Hepatocyte (in vitro differentiated cells): ENCODE data around the gene ZC3H7A. TPM values are rescaled to one million over a fixed set of nuclear protein-coding genes. Genes with fewer than 3 reads are reported as not detected.
"Not testable (repeated sequence)": the region's sequence is repeated elsewhere in the genome, so short reads cannot be mapped to it uniquely, and the experiment has no call there.

ENCODE experiments used
- DNase-seq: peaks from one replicate; pipeline ENCODE4 v3.0.0-alpha.2; 2016; ENCODE audit warnings: low spot score
- H2AFZ ChIP-seq: fragments of 200-600 bp; sonication (generic); 2 replicates; pipeline ENCODE4 v1.6.0; 2016; ENCODE audit warnings: antibody characterized with exemption, mild to moderate bottlenecking
- H3K27ac ChIP-seq: fragments of 200-600 bp; sonication (generic); 2 replicates; pipeline ENCODE4 v1.5.1; 2016; ENCODE audit warnings: mild to moderate bottlenecking
- H3K27me3 ChIP-seq: fragments of 200-600 bp; sonication (generic); 2 replicates; pipeline ENCODE4 v1.6.1; 2016
- H3K36me3 ChIP-seq: fragments of 200-600 bp; sonication (generic); replicated peaks from 2 replicates; pipeline ENCODE4 v1.5.1; 2016; ENCODE audit warnings: low read depth; ENCODE audit not compliant: insufficient read depth
- H3K4me1 ChIP-seq: fragments of 200-600 bp; sonication (generic); 2 replicates; pipeline ENCODE4 v1.5.1; 2016; ENCODE audit warnings: mild to moderate bottlenecking, moderate library complexity; ENCODE audit not compliant: insufficient read depth
- H3K4me2 ChIP-seq: fragments of 200-600 bp; sonication (generic); 2 replicates; pipeline ENCODE4 v1.6.0; 2016
- H3K4me3 ChIP-seq: fragments of 200-600 bp; sonication (generic); 2 replicates; pipeline ENCODE4 v1.5.1; 2016; ENCODE audit warnings: mild to moderate bottlenecking
- H3K79me2 ChIP-seq: fragments of 200-600 bp; sonication (generic); 2 replicates; pipeline ENCODE4 v1.6.0; 2017; ENCODE audit warnings: mild to moderate bottlenecking
- H3K9me2 ChIP-seq: fragments of 200-600 bp; sonication (generic); replicated peaks from 2 replicates; pipeline ENCODE4 v1.6.0; 2017; ENCODE audit warnings: mild to moderate bottlenecking; ENCODE audit not compliant: insufficient read depth
- H3K9me3 ChIP-seq: fragments of 200-600 bp; sonication (generic); 2 replicates; pipeline ENCODE4 v1.5.1; 2016; ENCODE audit warnings: low read depth, mild to moderate bottlenecking
- H4K20me1 ChIP-seq: fragments of 200-600 bp; sonication (generic); 2 replicates; pipeline ENCODE4 v1.6.0; 2016; ENCODE audit warnings: mild to moderate bottlenecking; ENCODE audit not compliant: insufficient read depth, poor library complexity, severe bottlenecking
- EZH2 ChIP-seq: fragments of 200-600 bp; sonication (generic); IDR thresholded peaks from 2 replicates; pipeline ENCODE4 v1.6.1; 2016; ENCODE audit warnings: antibody characterized with exemption, mild to moderate bottlenecking, borderline replicate concordance
- EZH2phosphoT487 ChIP-seq: fragments of 200-600 bp; sonication (generic); IDR thresholded peaks from one replicate; pipeline ENCODE4 v1.6.1; 2018; ENCODE audit warnings: antibody characterized with exemption, mild to moderate bottlenecking, low read depth, moderate library complexity; ENCODE audit not compliant: unreplicated experiment, severe bottlenecking
- WGBS: methylation state at CpG from one replicate; pipeline ENCODE4 v1.1.6; 2016; ENCODE audit warnings: low lambda C conversion rate; ENCODE audit errors: missing lambda C conversion rate; 5-methylcytosine and 5-hydroxymethylcytosine counted together
- polyA plus RNA-seq: library from polyadenylated mRNA; unstranded; fragments of >200 nt; fragmentation: Nextera tagmentation; extraction: Ambion mirVana; gene quantifications from 2 replicates; pipeline ENCODE4 v1.2.1, GENCODE V29; 2016
- total RNA-seq: library from RNA; depleted of rRNA; stranded (reverse); fragments of >200 nt; gene quantifications from 2 replicates; pipeline ENCODE4 v1.2.3, GENCODE V29; 2014
- TF ChIP-seq, protein P1 (sequence below): fragments of 200-600 bp; sonication (generic); IDR thresholded peaks from 2 replicates; pipeline ENCODE4 v1.5.1; 2016; ENCODE audit warnings: antibody characterized with exemption, mild to moderate bottlenecking; ENCODE audit not compliant: poor library complexity

Gene ZC3H7A
- total and polyA plus RNA-seq, 2 experiments from 2014 or later: 34.9 to 40.3 TPM

DNA sequence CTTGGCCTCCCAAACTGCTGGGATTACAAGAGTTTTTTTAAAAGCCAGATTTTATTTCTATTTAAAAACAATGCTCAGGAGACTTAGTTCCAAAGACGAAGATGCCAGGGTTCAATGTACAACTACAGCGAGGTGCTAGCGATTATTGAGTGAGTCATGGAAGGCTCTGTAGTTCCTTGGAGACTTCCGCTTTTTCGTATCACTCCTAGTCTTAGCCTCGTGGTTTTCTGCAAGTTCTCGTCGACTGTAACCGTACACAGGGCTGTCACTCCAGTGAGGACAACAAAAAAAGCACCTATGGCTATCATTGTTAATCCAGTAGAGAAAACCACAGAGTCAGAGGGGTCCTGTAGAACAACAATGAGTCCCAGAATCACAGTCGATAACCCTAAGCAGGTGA is 22.7 kb upstream of the ZC3H7A start:
- Histone ChIP-seq H3K27ac (no peak overlapping the region), H3K27me3 (no peaks in the 10 kb centered on the region), H3K36me3 (no peaks in the 10 kb centered on the region)

DNA sequence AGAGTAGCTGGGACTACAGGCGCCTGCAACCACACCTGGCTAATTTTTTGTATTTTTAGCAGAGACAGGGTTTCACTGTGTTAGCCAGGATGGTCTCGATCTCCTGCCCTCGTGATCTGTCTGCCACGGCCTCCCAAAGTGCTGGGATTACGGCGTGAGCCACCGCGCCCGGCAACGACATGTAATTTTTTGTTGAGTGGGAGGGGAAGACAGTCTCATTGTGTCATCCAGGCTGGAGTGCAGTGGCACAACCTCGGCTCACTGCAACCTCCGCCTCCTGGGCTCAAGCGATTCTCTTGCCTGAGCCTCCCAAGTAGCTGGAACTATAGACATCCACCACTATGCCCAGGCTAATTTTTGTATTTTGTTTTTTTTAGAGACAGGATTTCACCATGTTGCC is 21.9 kb upstream of the ZC3H7A start:
- H3K4me3 ChIP-seq, H3K4me2 ChIP-seq, H3K9me3 ChIP-seq, H4K20me1 ChIP-seq, H3K79me2 ChIP-seq, DNase-seq, H3K9me2 ChIP-seq, H3K27ac ChIP-seq, H2AFZ ChIP-seq, H3K36me3 ChIP-seq, H3K4me1 ChIP-seq, H3K27me3 ChIP-seq: not testable (repeated sequence)
- 96% methylated on average over 12 of the region's 13 CpGs for WGBS

More for the DNA sequence above, 22.7 kb upstream of the ZC3H7A start:
- no peaks in the 10 kb centered on the region for H3K79me2 ChIP-seq
- no peaks in the 10 kb centered on the region for H3K9me3 ChIP-seq
- H3K4me2 ChIP-seq: no peak overlapping the region
- TF ChIP-seq EZH2 (no peak), EZH2phosphoT487 (no peak)
- TF ChIP-seq, protein P1, sequence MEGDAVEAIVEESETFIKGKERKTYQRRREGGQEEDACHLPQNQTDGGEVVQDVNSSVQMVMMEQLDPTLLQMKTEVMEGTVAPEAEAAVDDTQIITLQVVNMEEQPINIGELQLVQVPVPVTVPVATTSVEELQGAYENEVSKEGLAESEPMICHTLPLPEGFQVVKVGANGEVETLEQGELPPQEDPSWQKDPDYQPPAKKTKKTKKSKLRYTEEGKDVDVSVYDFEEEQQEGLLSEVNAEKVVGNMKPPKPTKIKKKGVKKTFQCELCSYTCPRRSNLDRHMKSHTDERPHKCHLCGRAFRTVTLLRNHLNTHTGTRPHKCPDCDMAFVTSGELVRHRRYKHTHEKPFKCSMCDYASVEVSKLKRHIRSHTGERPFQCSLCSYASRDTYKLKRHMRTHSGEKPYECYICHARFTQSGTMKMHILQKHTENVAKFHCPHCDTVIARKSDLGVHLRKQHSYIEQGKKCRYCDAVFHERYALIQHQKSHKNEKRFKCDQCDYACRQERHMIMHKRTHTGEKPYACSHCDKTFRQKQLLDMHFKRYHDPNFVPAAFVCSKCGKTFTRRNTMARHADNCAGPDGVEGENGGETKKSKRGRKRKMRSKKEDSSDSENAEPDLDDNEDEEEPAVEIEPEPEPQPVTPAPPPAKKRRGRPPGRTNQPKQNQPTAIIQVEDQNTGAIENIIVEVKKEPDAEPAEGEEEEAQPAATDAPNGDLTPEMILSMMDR: no peak
- peaks cover 3% of the 10 kb centered on the region for H3K4me1 ChIP-seq
- no peak overlapping the region for H2AFZ ChIP-seq
- no peaks in the 10 kb centered on the region for H3K9me2 ChIP-seq
- no peak for DNase-seq
- no peaks in the 10 kb centered on the region for H4K20me1 ChIP-seq
- H3K4me3 ChIP-seq: no peak overlapping the region
- WGBS: 90% methylated on average over 10 of the region's 10 CpGs

DNA sequence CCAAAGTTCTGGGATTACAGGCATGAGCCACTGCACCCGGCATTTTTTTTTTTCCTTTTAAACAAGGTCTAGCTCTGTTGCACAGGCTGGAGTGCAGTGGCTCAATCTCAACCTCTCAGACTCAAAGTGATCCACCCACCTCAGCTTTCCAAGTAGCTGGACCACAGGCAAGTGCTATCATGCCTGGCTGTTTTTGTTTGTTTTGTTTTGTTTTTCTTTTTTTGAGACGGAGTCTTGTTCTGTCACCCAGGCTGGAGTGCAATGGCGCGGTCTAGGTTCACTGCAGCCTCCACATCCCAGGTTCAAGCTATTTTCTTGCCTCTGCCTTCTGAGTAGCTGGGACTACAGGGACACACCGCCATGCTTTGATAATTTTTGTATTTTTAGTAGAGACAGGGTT is 19.1 kb upstream of the ZC3H7A start:
- Histone ChIP-seq H3K36me3 (no peaks in the 10 kb centered on the region), H3K4me1 (no peaks in the 10 kb centered on the region), H3K27ac (no peak overlapping the region), H3K9me3 (no peaks in the 10 kb centered on the region), H3K27me3 (no peaks in the 10 kb centered on the region), H3K4me2 (no peak overlapping the region), H3K4me3 (no peak overlapping the region), H4K20me1 (no peaks in the 10 kb centered on the region), H3K9me2 (no peaks in the 10 kb centered on the region), H2AFZ (no peak overlapping the region), H3K79me2 (no peaks in the 10 kb centered on the region)
- 81% methylated on average over 5 of the region's 5 CpGs for WGBS
- no peak for DNase-seq
- TF ChIP-seq EZH2phosphoT487: no peak
- TF ChIP-seq, protein P1: no peak
- no peak for TF ChIP-seq EZH2

DNA sequence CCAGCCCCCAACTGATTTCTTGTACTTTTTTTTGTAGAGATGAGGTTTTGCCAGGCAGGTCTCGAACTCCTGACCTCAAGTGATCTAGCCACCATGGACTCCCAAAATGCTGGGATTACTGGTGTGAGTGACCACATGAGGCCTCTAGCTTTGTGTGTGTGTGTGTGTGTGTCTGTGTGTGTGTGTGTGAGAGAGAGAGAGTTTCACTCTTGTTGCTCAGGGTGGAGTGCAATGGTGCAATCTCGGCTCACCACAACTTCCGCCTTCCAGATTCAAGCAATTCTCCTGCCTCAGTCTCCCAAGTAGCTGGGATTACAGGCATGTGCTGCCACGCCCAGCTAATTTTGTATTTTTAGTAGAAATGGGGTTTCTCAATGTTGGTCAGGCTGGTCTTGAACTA is 17.7 kb upstream of the ZC3H7A start:
- H3K4me1 ChIP-seq, H3K4me2 ChIP-seq, H3K9me2 ChIP-seq, H3K36me3 ChIP-seq, H2AFZ ChIP-seq, H3K9me3 ChIP-seq, H3K4me3 ChIP-seq, DNase-seq, H3K27me3 ChIP-seq, H3K27ac ChIP-seq, H3K79me2 ChIP-seq, H4K20me1 ChIP-seq: not testable (repeated sequence)
- 96% methylated on average over 4 of the region's 4 CpGs for whole genome bisulfite sequencing

DNA sequence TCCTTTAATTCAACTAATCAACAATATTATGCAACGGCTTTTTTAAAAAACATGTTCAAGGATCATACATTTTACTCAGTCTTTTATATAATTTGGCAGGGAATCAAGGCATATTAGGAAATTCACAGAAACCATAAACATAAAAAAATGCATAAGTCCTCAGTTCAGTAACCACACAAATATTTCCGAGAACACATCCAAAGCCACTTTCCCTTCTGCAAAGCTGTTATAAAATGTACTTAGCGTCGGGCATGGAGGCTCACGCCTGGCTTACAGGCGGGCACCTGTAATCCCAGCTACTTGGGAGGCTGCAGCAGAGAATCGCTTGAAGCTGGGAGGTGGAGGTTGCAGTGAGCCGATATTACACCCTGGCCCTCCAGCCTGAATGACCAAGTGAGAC is 9.7 kb upstream of the ZC3H7A start:
- Histone ChIP-seq H3K4me3 (no peak overlapping the region), H3K9me2 (no peaks in the 10 kb centered on the region), H3K4me1 (no peaks in the 10 kb centered on the region), H3K27me3 (no peaks in the 10 kb centered on the region), H3K36me3 (no peaks in the 10 kb centered on the region), H3K27ac (no peak overlapping the region), H3K9me3 (no peaks in the 10 kb centered on the region), H4K20me1 (no peaks in the 10 kb centered on the region), H2AFZ (no peak overlapping the region), H3K4me2 (no peak overlapping the region), H3K79me2 (no peaks in the 10 kb centered on the region)
- DNase-seq: no peak
- 77% methylated on average over 8 of the region's 8 CpGs for WGBS
- TF ChIP-seq EZH2phosphoT487: no peak
- TF ChIP-seq EZH2: no peak
- TF ChIP-seq, protein P1: no peak
